ENCODE data around the gene EXD1.
"Not testable (repeated sequence)": the region's sequence is repeated elsewhere in the genome, so short reads cannot be mapped to it uniquely, and the experiment has no call there.

The EXD1 gene

GRCh38 chr15:41148065-41148464, 82.5 kb downstream of the EXD1 start:
- Histone ChIP-seq H3K79me2 (ENCODE audit: control insufficient read depth, insufficient read depth, low read length, unreplicated experiment) (no peaks in the 10 kb centered on the region), H3K4me1 (ENCODE audit: control insufficient read depth, insufficient read depth, low read length, unreplicated experiment) (peaks cover 8% of the 10 kb centered on the region), H3K27ac (ENCODE audit: low read depth, low read length) (no peak overlapping the region)

GRCh38 chr15:41139619-41140018, 90.9 kb downstream of the EXD1 start:
- no peaks in the 10 kb centered on the region for H3K4me1 ChIP-seq (ENCODE audit: control insufficient read depth, insufficient read depth, low read length, unreplicated experiment)
- no peaks in the 10 kb centered on the region for H3K79me2 ChIP-seq (ENCODE audit: control insufficient read depth, insufficient read depth, low read length, unreplicated experiment)
- no peaks in the 10 kb centered on the region for H3K27me3 ChIP-seq (ENCODE audit: insufficient read depth, low read length)
- no peaks in the 10 kb centered on the region for H3K36me3 ChIP-seq (ENCODE audit: insufficient read depth, low read length)
- H3K27ac ChIP-seq (ENCODE audit: low read depth, low read length): no peak overlapping the region
- H3K4me3 ChIP-seq (ENCODE audit: low read depth, low read length): no peak overlapping the region
- no peak overlapping the region for H2AFZ ChIP-seq (ENCODE audit: low read length, unreplicated experiment)

More at GRCh38 chr15:41148065-41148464, 82.5 kb downstream of the EXD1 start:
- Histone ChIP-seq H3K4me3 (ENCODE audit: low read depth, low read length) (no peak overlapping the region), H3K36me3 (ENCODE audit: insufficient read depth, low read length) (no peaks in the 10 kb centered on the region), H3K27me3 (ENCODE audit: insufficient read depth, low read length) (no peaks in the 10 kb centered on the region), H2AFZ (ENCODE audit: low read length, unreplicated experiment) (no peak overlapping the region)

- H3K36me3 ChIP-seq (ENCODE audit: insufficient read depth, low read length); H3K4me3 ChIP-seq (ENCODE audit: low read depth, low read length); H3K79me2 ChIP-seq (ENCODE audit: control insufficient read depth, insufficient read depth, low read length, unreplicated experiment); H3K27ac ChIP-seq (ENCODE audit: low read depth, low read length); H2AFZ ChIP-seq (ENCODE audit: low read length, unreplicated experiment); H3K27me3 ChIP-seq (ENCODE audit: insufficient read depth, low read length); H3K4me1 ChIP-seq (ENCODE audit: control insufficient read depth, insufficient read depth, low read length, unreplicated experiment): not testable (repeated sequence)
Observed at GRCh38 chr15:41139112-41139511, 91.4 kb downstream of the EXD1 start.

- not testable (repeated sequence) for H3K36me3 ChIP-seq (ENCODE audit: insufficient read depth, low read length); H3K79me2 ChIP-seq (ENCODE audit: control insufficient read depth, insufficient read depth, low read length, unreplicated experiment); H3K27me3 ChIP-seq (ENCODE audit: insufficient read depth, low read length); H2AFZ ChIP-seq (ENCODE audit: low read length, unreplicated experiment); H3K4me3 ChIP-seq (ENCODE audit: low read depth, low read length); H3K4me1 ChIP-seq (ENCODE audit: control insufficient read depth, insufficient read depth, low read length, unreplicated experiment); H3K27ac ChIP-seq (ENCODE audit: low read depth, low read length)
Observed at GRCh38 chr15:41135580-41135979, 95.0 kb downstream of the EXD1 start.

GRCh38 chr15:41133454-41133853, 97.1 kb downstream of the EXD1 start:
- Histone ChIP-seq H3K36me3 (ENCODE audit: insufficient read depth, low read length) (no peaks in the 10 kb centered on the region), H3K27me3 (ENCODE audit: insufficient read depth, low read length) (peaks cover 4% of the 10 kb centered on the region; the same call in 1 of the 2 replicates), H3K27ac (ENCODE audit: low read depth, low read length) (no peak overlapping the region), H3K79me2 (ENCODE audit: control insufficient read depth, insufficient read depth, low read length, unreplicated experiment) (no peaks in the 10 kb centered on the region), H2AFZ (ENCODE audit: low read length, unreplicated experiment) (no peak overlapping the region), H3K4me1 (ENCODE audit: control insufficient read depth, insufficient read depth, low read length, unreplicated experiment) (no peaks in the 10 kb centered on the region), H3K4me3 (ENCODE audit: low read depth, low read length) (no peak overlapping the region)
